ENCODE results near the gene SAMD14. TPM values are rescaled to one million over a fixed set of nuclear protein-coding genes. Genes with fewer than 3 reads are reported as not detected.

Gene SAMD14
- total RNA-seq, 2 donors from 2014 or later = 1.6 to 2.1 TPM

DNA sequence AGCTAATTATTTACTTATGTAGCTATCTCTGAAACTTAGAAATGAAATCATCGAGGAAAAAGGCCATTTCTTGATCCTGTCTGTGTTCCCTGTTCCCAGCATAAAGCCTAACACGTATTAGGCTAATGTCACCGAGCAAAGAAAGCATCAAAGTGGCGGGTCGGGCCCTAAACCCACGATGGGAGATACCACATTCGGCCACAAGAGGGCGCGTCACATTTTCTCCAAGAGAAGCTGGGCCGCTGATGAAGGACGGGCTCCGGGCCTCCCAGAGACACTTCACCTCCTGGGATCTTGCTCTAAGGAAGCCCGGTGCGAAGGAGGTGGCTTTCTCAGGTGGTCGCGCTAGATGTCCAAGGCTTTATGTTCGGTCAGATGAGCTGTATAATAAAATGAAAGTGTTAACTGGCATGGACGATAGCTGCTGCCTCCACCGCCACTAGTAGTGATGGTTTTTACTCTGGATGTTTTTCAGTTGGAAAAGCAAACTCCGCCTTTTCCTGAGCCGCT lies 35.7 kb downstream of the SAMD14 start:
- peak; percentile 91 for DNase-seq
- ATAC-seq = peak; percentile 77 to 80
- intact Hi-C loops (cut with DNase I) = loop anchor here (5.0 kb wide), 2 partner anchors 37 to 203 kb away; partner anchors contain the start of gene ITGA3 (in 1 of the 2)

- DNase-seq (no peak), ATAC-seq (no peak)
- intact Hi-C loops (cut with DNase I) = loop anchor here (5.0 kb wide), 2 partner anchors 37 to 203 kb away; partner anchors contain the start of gene ITGA3 (in 1 of the 2)
Observed at GRCh38 chr17:50093807-50094206, 36.2 kb downstream of the SAMD14 start.

DNA sequence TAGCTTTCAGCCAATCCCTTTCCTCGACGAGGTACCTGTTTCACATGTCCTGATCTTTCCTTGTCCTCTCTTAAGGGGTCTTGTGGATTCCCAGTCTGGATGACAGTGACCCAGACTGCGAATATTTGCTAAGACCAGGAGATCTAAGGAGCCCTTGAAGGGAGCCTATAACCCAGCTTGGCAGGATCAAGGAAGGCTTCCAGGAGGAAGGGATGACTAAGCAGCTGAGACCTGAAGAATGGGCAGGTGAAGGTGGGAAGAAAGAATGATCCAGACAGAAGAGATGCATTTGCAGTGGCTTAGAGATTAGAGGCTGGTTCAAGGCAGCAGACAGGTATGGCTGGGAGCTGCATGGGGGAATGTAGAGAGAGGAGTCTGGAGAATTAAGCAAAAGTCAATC lies 36.7 kb downstream of the SAMD14 start:
- ATAC-seq (no peak), DNase-seq (no peak)
- intact Hi-C loops (cut with DNase I) = loop anchor here (5.0 kb wide), 2 partner anchors 36 to 204 kb away; partner anchors contain the start of gene ITGA3 (in 1 of the 2)

DNA sequence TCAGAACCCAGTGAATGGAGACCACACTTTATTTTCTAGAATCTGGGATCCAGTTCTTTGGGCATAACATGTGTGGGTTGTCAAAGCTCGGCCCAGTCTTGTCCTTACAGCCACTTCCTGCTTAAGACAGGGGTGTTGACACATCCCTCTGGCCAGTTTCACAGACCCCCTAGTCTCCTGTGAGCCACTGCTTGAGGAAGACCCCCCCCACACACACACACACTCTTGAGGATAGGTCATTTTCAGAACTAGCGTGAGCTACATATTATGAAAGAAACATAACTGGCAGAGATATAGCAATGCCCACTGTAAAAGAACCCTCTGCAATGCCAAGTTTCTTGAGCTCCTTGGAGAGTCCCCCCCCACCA lies 38.1 kb downstream of the SAMD14 start:
- intact Hi-C loops (cut with DNase I) = loop anchor here (2.0 to 5.0 kb wide), 3 partner anchors 35 to 205 kb away; partner anchors contain the start of gene ITGA3 (in 1 of the 2)

DNA sequence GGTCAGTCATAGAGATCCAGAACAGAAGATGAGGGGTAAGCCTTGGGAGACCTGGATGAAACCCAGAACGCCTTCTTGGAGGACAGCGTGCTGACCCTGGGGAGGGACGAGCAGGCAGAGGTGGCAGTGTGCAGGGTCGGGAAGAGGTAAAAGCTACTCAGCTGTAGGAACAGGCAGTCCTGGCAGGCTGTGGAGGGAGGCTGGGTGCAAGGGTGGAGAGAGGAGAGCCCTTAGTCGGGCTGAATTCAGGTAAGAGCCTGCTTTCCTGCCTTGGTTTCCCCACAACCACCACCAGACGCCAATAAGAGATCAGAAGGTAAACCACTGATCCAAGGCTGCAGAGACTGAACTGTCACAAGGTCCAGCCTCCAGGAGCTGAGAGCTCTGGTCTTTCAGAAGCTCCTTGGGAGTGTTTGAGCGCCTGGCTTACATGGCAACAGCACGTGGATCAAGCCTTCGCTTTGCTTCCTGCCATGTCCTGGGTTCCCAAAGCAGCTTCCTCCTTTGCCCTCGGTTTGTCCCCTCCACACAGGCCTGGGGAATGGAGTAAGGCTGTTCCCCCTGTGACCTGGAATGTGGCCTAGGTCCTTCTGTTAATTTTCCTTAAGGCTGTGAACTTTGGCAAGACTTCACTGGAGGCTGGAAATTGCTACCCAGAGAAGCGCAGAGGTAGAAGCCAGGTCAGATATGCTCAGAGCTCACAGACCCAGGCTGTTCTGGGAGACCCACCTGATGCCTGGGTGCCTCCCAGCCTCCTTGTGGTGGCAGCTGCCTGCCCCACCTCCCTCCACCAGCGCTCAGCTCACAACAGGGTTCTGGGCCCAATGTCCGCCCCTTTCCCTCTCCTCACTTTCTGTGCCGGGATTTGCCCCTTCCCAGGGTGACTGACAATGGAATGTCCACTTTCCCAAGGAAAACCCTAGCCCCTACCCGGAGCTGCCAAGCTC lies 38.7 kb downstream of the SAMD14 start:
- ATAC-seq (no peak), DNase-seq (no peak)
- intact Hi-C loops (cut with DNase I) = loop anchor here (2.0 to 5.0 kb wide), 3 partner anchors 34 to 206 kb away; partner anchors contain the start of gene ITGA3 (in 1 of the 2)

More for the DNA sequence above, 38.1 kb downstream of the SAMD14 start:
- DNase-seq (no peak), ATAC-seq (no peak)

- ATAC-seq = no peak
- DNase-seq = no peak
- intact Hi-C loops (cut with DNase I) = loop anchor here (2.0 to 5.0 kb wide), 3 partner anchors 33 to 207 kb away; partner anchors contain the start of gene ITGA3 (in 1 of the 2)
Observed at GRCh38 chr17:50090071-50090470, 39.9 kb downstream of the SAMD14 start.

- DNase-seq (no peak), ATAC-seq (no peak)
- intact Hi-C loops (cut with DNase I) = no loop called here
Observed at GRCh38 chr17:50088952-50089825, 40.8 kb downstream of the SAMD14 start.

DNA sequence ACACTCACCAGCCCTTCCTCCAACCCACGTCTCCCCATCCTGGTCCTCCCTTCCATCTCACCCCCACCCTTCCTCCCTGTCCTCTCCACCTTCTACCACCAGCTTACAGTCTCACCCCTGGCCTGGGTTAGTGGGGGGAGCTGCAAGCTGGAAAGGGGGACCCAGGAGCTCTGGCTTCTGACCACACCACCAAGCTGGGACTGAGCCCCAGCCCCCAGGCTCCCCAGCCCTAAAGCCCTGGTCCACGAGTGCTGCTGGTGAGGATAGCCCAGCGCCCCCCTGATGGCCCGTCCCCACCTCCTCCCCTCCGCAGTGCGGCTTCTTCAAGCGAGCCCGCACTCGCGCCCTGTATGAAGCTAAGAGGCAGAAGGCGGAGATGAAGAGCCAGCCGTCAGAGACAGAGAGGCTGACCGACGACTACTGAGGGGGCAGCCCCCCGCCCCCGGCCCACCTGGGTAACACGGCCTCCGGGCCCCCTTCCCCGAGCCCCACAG lies 42.0 kb downstream of the SAMD14 start:
- no peak for DNase-seq
- ATAC-seq = peak; percentile 9 to 10

DNA sequence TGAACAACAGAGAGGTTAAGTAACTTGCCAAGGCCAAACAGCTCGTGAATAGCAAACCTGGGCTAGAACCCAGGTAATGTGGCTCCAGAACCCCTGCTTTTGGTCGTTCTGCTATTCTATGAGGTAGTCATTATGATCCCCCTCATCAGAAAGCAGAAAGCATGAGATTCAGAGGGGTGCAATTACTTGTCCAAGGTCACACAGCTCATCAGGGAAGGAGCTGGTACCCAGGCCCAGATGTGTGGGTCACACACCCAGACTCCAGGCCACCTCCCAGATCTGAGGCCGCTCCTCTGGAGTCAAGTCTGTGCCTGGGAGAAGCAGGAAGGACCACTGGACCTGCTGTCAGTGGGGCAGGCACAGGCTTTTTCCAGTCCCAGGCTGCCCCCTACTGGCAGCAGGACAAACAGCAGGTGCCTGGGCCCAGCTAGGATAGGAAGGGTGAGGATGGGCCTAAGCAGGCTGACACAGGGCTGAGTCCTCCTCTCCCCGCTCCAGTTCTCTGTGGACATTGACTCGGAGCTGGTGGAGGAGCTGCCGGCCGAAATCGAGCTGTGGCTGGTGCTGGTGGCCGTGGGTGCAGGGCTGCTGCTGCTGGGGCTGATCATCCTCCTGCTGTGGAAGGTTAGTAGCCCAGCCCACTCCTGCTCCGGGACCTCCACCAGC lies 42.6 kb downstream of the SAMD14 start:
- intact Hi-C loops (cut with DNase I) = loop anchor here in 1 of 2 donors (1.0 kb wide), 1 partner anchor 61 kb away; no protein-coding TSS in a partner anchor
- peak; percentile 79 for DNase-seq
- peak; percentile 87 to 90 for ATAC-seq

More for the DNA sequence above, 42.0 kb downstream of the SAMD14 start:
- intact Hi-C loops (cut with DNase I) = loop anchor here in 1 of 2 donors (1.0 kb wide), 1 partner anchor 62 kb away; no protein-coding TSS in a partner anchor

- no peak for DNase-seq
- no peak for ATAC-seq
- intact Hi-C loops (cut with DNase I) = no loop called here
Observed at GRCh38 chr17:50081757-50082156, 48.2 kb downstream of the SAMD14 start.

- peak; percentile 39 to 57 for ATAC-seq
- DNase-seq = no peak
- intact Hi-C loops (cut with DNase I) = no loop called here
Observed at GRCh38 chr17:50080827-50081226, 49.1 kb downstream of the SAMD14 start.

DNA sequence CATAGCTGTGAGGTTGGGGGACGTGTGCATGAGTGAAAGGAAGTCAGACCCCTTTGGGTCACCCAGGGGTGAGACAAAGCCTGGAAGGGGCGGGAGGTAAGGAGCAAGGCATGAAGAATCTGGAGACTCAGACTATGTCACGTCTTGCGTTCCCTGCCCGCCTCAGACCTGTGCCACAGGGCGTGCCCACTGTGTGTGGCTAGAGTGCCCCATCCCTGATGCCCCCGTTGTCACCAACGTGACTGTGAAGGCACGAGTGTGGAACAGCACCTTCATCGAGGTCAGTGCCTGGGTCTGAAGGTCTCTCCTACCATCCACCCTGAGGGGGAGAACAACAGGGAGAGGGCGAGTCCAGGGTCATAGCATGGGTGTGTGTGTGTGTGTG lies 49.9 kb downstream of the SAMD14 start:
- ATAC-seq = peak in 1 of 2 donors; percentile 12
- intact Hi-C loops (cut with DNase I) = no loop called here
- DNase-seq = no peak

GRCh38 chr17:50079334-50080095 lies 50.4 kb downstream of the SAMD14 start:
- DNase-seq (no peak), ATAC-seq (peak; percentile 31 to 64)
- intact Hi-C loops (cut with DNase I) = loop anchor here in 1 of 2 donors (5.0 kb wide), 1 partner anchor 47 kb away; no protein-coding TSS in a partner anchor

GRCh38 chr17:50078430-50078829 lies 51.5 kb downstream of the SAMD14 start:
- intact Hi-C loops (cut with DNase I) = loop anchor here in 1 of 2 donors (5.0 kb wide), 1 partner anchor 46 kb away; no protein-coding TSS in a partner anchor
- DNase-seq = no peak
- no peak for ATAC-seq

DNA sequence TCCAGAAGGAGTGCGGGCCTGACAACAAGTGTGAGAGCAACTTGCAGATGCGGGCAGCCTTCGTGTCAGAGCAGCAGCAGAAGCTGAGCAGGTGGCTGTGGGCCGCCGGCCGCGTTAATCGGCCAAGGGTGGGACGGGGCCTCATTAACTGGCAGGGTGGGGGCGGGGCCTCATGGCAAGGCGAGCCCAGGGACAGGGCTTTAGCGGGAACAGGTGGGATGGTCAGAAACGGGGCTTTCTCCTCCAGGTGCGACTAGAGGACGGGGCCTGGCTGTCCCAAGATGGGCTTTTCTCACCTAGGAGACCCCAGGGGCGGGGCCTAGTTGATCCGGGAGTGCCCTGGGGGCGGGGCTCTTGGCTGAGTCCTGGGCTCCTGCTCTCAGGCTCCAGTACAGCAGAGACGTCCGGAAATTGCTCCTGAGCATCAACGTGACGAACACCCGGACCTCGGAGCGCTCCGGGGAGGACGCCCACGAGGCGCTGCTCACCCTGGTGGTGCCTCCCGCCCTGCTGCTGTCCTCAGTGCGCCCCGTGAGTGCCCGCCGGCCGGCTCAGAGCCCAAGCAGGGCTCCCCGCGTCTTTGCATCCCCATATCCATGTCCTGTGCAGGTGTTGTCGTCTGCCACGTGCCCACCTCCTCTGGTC lies 53.2 kb downstream of the SAMD14 start:
- DNase-seq (no peak), ATAC-seq (no peak)
- intact Hi-C loops (cut with DNase I) = loop anchor here in 1 of 2 donors (5.0 kb wide), 1 partner anchor 44 kb away; no protein-coding TSS in a partner anchor

DNA sequence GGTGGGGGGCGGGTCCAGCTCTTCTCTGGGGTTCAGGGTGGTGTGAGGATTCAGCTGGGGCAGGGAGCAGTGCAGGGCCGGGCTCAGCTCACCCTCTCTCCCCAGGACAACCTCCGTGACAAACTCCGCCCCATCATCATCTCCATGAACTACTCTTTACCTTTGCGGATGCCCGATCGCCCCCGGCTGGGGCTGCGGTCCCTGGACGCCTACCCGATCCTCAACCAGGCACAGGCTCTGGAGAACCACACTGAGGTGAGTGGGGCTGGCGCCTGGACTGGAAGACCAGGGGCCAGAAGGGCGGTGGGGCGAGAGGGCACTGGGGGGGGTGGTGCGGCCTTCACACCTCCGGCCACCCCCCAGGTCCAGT lies 53.8 kb downstream of the SAMD14 start:
- no peak for DNase-seq
- no peak for ATAC-seq
- intact Hi-C loops (cut with DNase I) = loop anchor here in 1 of 2 donors (5.0 kb wide), 1 partner anchor 44 kb away; no protein-coding TSS in a partner anchor

Measured in left cardiac atrium (tissue), 4 donors.